ENCODE data around the gene TMBIM1. TPM values are rescaled to one million over a fixed set of nuclear protein-coding genes. Genes with fewer than 3 reads are reported as not detected.
A peak's percentile ranks its signal among the peaks of the same experiment; 100 is the strongest.
"Not testable (repeated sequence)": the region's sequence is repeated elsewhere in the genome, so short reads cannot be mapped to it uniquely, and the experiment has no call there.

The TMBIM1 gene
- total and polyA plus RNA-seq, 12 donors = 25.7 to 293 (median 198) TPM

GRCh38 chr2:218275371-218276072 lies 16.8 kb downstream of the TMBIM1 start:
- no peak for DNase-seq
- Histone ChIP-seq H3K36me3 (replicated peaks in 1 of 2) (peaks cover 0 to 72% of the 10 kb centered on the region in 2 donors), H3K27me3 (no peaks in the 10 kb centered on the region), H3K9me3 (replicated peaks in 1 of 3) (no peaks in the 10 kb centered on the region), H3K27ac (peak overlapping the region in 1 of 5 donors; percentile 35), H3K4me3 (no peak overlapping the region), H3K4me1 (replicated peaks in 1 of 2) (peaks cover 12 to 22% of the 10 kb centered on the region in 2 donors)
- no peak for TF ChIP-seq POLR2A (IDR thresholded peaks at IDR 0.05)
- TF ChIP-seq CTCF (IDR thresholded peaks at IDR 0.05) = no peak
- intact Hi-C loops (cut with DNase I) = no loop called here
- WGBS, 4 donors = 79 to 95% (median 85%) methylated on average over 3 to 9 of the region's 9 CpGs

GRCh38 chr2:218274586-218274985 lies 17.7 kb downstream of the TMBIM1 start:
- no peak for DNase-seq
- Histone ChIP-seq H3K27me3 (no peaks in the 10 kb centered on the region), H3K36me3 (replicated peaks in 1 of 2) (peaks cover 0 to 63% of the 10 kb centered on the region in 2 donors), H3K4me1 (replicated peaks in 1 of 2) (peaks cover 12 to 22% of the 10 kb centered on the region in 2 donors), H3K27ac (peak overlapping the region in 1 of 5 donors; percentile 5), H3K9me3 (replicated peaks in 1 of 3) (no peaks in the 10 kb centered on the region), H3K4me3 (no peak overlapping the region)
- 64 to 78% (median 68%) methylated on average over 4 of the region's 4 CpGs for WGBS, 4 donors
- intact Hi-C loops (cut with DNase I) = no loop called here
- TF ChIP-seq CTCF (IDR thresholded peaks at IDR 0.05) = no peak
- TF ChIP-seq POLR2A (IDR thresholded peaks at IDR 0.05) = no peak

- Histone ChIP-seq H3K36me3 (replicated peaks in 1 of 2) (peaks cover 0 to 56% of the 10 kb centered on the region in 2 donors), H3K4me1 (replicated peaks in 1 of 2) (peaks cover 12 to 27% of the 10 kb centered on the region in 2 donors), H3K27me3 (no peaks in the 10 kb centered on the region), H3K9me3 (replicated peaks in 1 of 3) (no peaks in the 10 kb centered on the region), H3K27ac (peak overlapping the region in 1 of 5 donors; percentile 1), H3K4me3 (no peak overlapping the region)
- TF ChIP-seq POLR2A (IDR thresholded peaks at IDR 0.05) (no peak), CTCF (IDR thresholded peaks at IDR 0.05) (no peak)
- 79 to 94% (median 80%) methylated on average over 2 of the region's 2 CpGs for WGBS, 4 donors
- no peak for DNase-seq
- intact Hi-C loops (cut with DNase I) = no loop called here
These were observed 18.4 kb downstream of the TMBIM1 start for GRCh38 chr2:218273908-218274249.

GRCh38 chr2:218273214-218273907 lies 18.9 kb downstream of the TMBIM1 start:
- H3K27me3 ChIP-seq; H3K9me3 ChIP-seq (replicated peaks in 1 of 3); H3K4me3 ChIP-seq; intact Hi-C loops (cut with DNase I); DNase-seq: not testable (repeated sequence)
- H3K36me3 ChIP-seq (replicated peaks in 1 of 2) = peaks cover 0 to 51% of the 10 kb centered on the region in 2 donors
- peak overlapping the region in 3 of 5 donors; percentile 36 to 72 (median 59) for H3K27ac ChIP-seq
- peaks cover 12 to 31% of the 10 kb centered on the region in 2 donors for H3K4me1 ChIP-seq (replicated peaks in 1 of 2)
- WGBS, 4 donors = 77 to 87% (median 85%) methylated on average over 7 to 8 of the region's 8 CpGs
